Left ventricle myocardium inferior (tissue), 1 donor: ENCODE data around the gene PRR13. TPM values are rescaled to one million over a fixed set of nuclear protein-coding genes. Genes with fewer than 3 reads are reported as not detected.

Experiments
- DNase-seq: peaks from one replicate; pipeline ENCODE4 v3.0.0-alpha.2; 2020
- H3K27ac ChIP-seq: fragments of 200-600 bp; replicated peaks from 2 replicates; pipeline ENCODE4 v1.8.0; 2021
- H3K27me3 ChIP-seq: fragments of 200-600 bp; 2 replicates; pipeline ENCODE4 v1.8.0; 2021; ENCODE audit warnings: low read depth
- H3K36me3 ChIP-seq: fragments of 200-600 bp; 2 replicates; pipeline ENCODE4 v1.8.0; 2021
- H3K4me1 ChIP-seq: fragments of 200-600 bp; 2 replicates; pipeline ENCODE4 v1.8.0; 2021
- H3K4me3 ChIP-seq: fragments of 200-600 bp; 2 replicates; pipeline ENCODE4 v1.8.0; 2021; ENCODE audit warnings: mild to moderate bottlenecking, moderate library complexity
- H3K9me3 ChIP-seq: fragments of 200-600 bp; replicated peaks from 2 replicates; pipeline ENCODE4 v1.8.0; 2021
- CTCF ChIP-seq: fragments of 200-600 bp; IDR thresholded peaks from 2 replicates; pipeline ENCODE4 v1.8.0; 2021; ENCODE audit warnings: antibody characterized with exemption, mild to moderate bottlenecking, borderline replicate concordance
- intact Hi-C: fragments of 100-400 bp; cut with micrococcal nuclease; formaldehyde crosslinking; loops from one replicate; pipeline ENCODE4 v1.11.0; 2022
- total RNA-seq: library from RNA; stranded (reverse); fragmentation: NEBNext Ultra II Directional; extraction: Animal tissue kit (Norgen Biotek cat#: 25700); gene quantifications from one replicate; pipeline ENCODE4 v1.2.1, GENCODE V29; 2021
- donor health status: DM: no; HTN: yes; CAD: no; lungs with severe emphysema.

The PRR13 gene
- total RNA-seq, 1 donor from 2014 or later, result 53.1 TPM

GRCh38 chr12:53468282-53468681 lies 26.7 kb downstream of the PRR13 start:
- Histone ChIP-seq H3K4me3 (no peak overlapping the region), H3K9me3 (no peaks in the 10 kb centered on the region), H3K36me3 (peaks cover 100% of the 10 kb centered on the region), H3K27me3 (no peaks in the 10 kb centered on the region), H3K4me1 (peaks cover 98% of the 10 kb centered on the region), H3K27ac (peak overlapping the region; percentile 69)
- DNase-seq, result no peak
- intact Hi-C loops, result no loop called here
- TF ChIP-seq CTCF, result no peak

- Histone ChIP-seq H3K4me3 (no peak overlapping the region), H3K27me3 (no peaks in the 10 kb centered on the region), H3K36me3 (peaks cover 100% of the 10 kb centered on the region), H3K27ac (peak overlapping the region; percentile 34), H3K4me1 (peaks cover 98% of the 10 kb centered on the region), H3K9me3 (no peaks in the 10 kb centered on the region)
- TF ChIP-seq CTCF, result no peak
- intact Hi-C loops, result no loop called here
- no peak for DNase-seq
These were observed 30.6 kb downstream of the PRR13 start for GRCh38 chr12:53472056-53472582.

GRCh38 chr12:53474077-53474476 lies 32.5 kb downstream of the PRR13 start:
- Histone ChIP-seq H3K4me1 (peaks cover 100% of the 10 kb centered on the region), H3K27me3 (no peaks in the 10 kb centered on the region), H3K36me3 (peaks cover 100% of the 10 kb centered on the region), H3K27ac (peak overlapping the region; percentile 34), H3K4me3 (no peak overlapping the region), H3K9me3 (no peaks in the 10 kb centered on the region)
- TF ChIP-seq CTCF, result no peak
- no peak for DNase-seq
- intact Hi-C loops, result no loop called here

GRCh38 chr12:53474819-53475218 lies 33.3 kb downstream of the PRR13 start:
- H3K9me3 ChIP-seq, result no peaks in the 10 kb centered on the region
- intact Hi-C loops, result no loop called here
- H3K4me3 ChIP-seq, result no peak overlapping the region
- no peak for TF ChIP-seq CTCF
- peak overlapping the region; percentile 24 for H3K27ac ChIP-seq
- no peaks in the 10 kb centered on the region for H3K27me3 ChIP-seq
- peaks cover 99% of the 10 kb centered on the region for H3K36me3 ChIP-seq
- DNase-seq, result no peak
- H3K4me1 ChIP-seq, result peaks cover 94% of the 10 kb centered on the region

GRCh38 chr12:53476769-53477209 lies 35.3 kb downstream of the PRR13 start:
- intact Hi-C loops, result no loop called here
- TF ChIP-seq CTCF, result peak; percentile 36
- Histone ChIP-seq H3K27me3 (no peaks in the 10 kb centered on the region), H3K4me1 (peaks cover 92% of the 10 kb centered on the region), H3K9me3 (no peaks in the 10 kb centered on the region), H3K36me3 (peaks cover 99% of the 10 kb centered on the region), H3K4me3 (no peak overlapping the region), H3K27ac (peak overlapping the region; percentile 17)
- no peak for DNase-seq
